Measurements from ENCODE around the gene NPY1R. TPM values are rescaled to one million over a fixed set of nuclear protein-coding genes. Genes with fewer than 3 reads are reported as not detected.

NPY1R gene
- total and polyA plus RNA-seq, 10 of the 15 experiments (the other 5 are each of a cell fraction or from before 2014, with no cell fraction given) = not detected

DNA sequence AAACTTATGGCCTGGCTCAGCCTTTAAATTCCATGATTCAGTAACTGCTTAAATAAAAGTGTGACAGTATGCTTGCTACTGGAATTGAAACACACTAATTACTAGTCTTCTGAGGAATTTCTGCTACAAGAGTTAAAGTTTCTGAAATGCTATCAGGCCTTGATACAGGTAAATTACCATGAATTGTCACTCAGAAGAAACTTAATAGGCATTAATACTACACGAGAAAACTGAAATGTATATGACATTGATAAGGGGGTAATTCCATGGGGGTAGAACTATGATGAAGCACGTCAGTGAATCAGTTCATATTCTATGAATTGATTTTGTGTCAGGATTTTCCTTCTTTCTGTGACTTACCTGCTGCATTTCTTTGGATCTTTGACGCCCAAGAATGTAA is 3.0 kb upstream of the NPY1R start:
- BruUV-seq (replicated peaks) = no TSS peak
- H2AFZ ChIP-seq (ENCODE audit: control insufficient read depth, low read depth, low read length) = no peak overlapping the region
- no peak overlapping the region for H3K9ac ChIP-seq (ENCODE audit: control insufficient read depth, insufficient read depth, low read length)
- peaks cover 5 to 11% of the 10 kb centered on the region in 2 experiments for H3K27me3 ChIP-seq (replicated peaks in 1 of 2; ENCODE audit: control insufficient read depth in 2 of 2, insufficient read depth in 2 of 2, low read length in 1 of 2)
- in situ Hi-C loops (cut with MboI) = loop anchor here (5.0 to 10.0 kb wide), 3 partner anchors 231 to 831 kb away; no protein-coding TSS in a partner anchor
- no peak for FAIRE-seq
- H3K79me2 ChIP-seq (ENCODE audit: control insufficient read depth, insufficient read depth, low read length) = no peaks in the 10 kb centered on the region
- H4K20me1 ChIP-seq (ENCODE audit: control insufficient read depth, insufficient read depth) = no peaks in the 10 kb centered on the region
- no peak for DNase-seq (ENCODE audit: low read depth, low spot score)
- CTCF ChIA-PET = no interaction called here
- H3K4me3 ChIP-seq = no peak overlapping the region
- no peaks in the 10 kb centered on the region for H3K36me3 ChIP-seq (ENCODE audit: control insufficient read depth in 2 of 2, insufficient read depth in 2 of 2, low read length in 1 of 2)
- H3K27ac ChIP-seq (ENCODE audit: control insufficient read depth, insufficient read depth) = no peak overlapping the region
- RAD21 ChIA-PET (ENCODE audit: unreplicated experiment) = no interaction called here
- no peaks in the 10 kb centered on the region for H3K4me1 ChIP-seq (ENCODE audit: control insufficient read depth, insufficient read depth, low read length)
- WGBS (ENCODE audit: insufficient coverage, insufficient replicate concordance, low lambda C conversion rate, missing lambda C conversion rate) = 2% methylated on average over 3 of the region's 3 CpGs
- intact Hi-C loops (cut with micrococcal nuclease; ENCODE audit: unreplicated experiment) = no loop called here
- no peak overlapping the region for H3K4me2 ChIP-seq (ENCODE audit: control insufficient read depth, insufficient read depth)
- POLR2A ChIA-PET = no interaction called here
- SMC1A ChIA-PET (ENCODE audit: uncharacterized antibody, unreplicated experiment) = interaction anchor here (1.6 kb wide), 1 partner anchor 838 kb away, joined by 3 read pairs; no protein-coding TSS in a partner anchor
- TF ChIP-seq EED (IDR thresholded peaks at IDR 0.05; ENCODE audit: low read depth) (no peak), ASH2L (IDR thresholded peaks at IDR 0.05; ENCODE audit: borderline replicate concordance, low read depth) (no peak), RAD51 (IDR thresholded peaks at IDR 0.05) (no peak), BRCA1 (IDR thresholded peaks at IDR 0.05; ENCODE audit: low read depth, low read length) (no peak), PML (IDR thresholded peaks at IDR 0.05; ENCODE audit: low read length) (no peak), CREM (IDR thresholded peaks at IDR 0.05; ENCODE audit: low read depth) (no peak), RCOR1 (conservative IDR thresholded peaks at IDR 0.05; ENCODE audit: low read depth, low read length) (no peak), TARDBP (IDR thresholded peaks at IDR 0.05; ENCODE audit: borderline replicate concordance) (no peak), MXI1 (IDR thresholded peaks at IDR 0.05; ENCODE audit: low read depth, low read length) (no peak), KLF5 (IDR thresholded peaks at IDR 0.05; ENCODE audit: partially characterized antibody) (no peak)
- TF ChIP-seq, protein P1, sequence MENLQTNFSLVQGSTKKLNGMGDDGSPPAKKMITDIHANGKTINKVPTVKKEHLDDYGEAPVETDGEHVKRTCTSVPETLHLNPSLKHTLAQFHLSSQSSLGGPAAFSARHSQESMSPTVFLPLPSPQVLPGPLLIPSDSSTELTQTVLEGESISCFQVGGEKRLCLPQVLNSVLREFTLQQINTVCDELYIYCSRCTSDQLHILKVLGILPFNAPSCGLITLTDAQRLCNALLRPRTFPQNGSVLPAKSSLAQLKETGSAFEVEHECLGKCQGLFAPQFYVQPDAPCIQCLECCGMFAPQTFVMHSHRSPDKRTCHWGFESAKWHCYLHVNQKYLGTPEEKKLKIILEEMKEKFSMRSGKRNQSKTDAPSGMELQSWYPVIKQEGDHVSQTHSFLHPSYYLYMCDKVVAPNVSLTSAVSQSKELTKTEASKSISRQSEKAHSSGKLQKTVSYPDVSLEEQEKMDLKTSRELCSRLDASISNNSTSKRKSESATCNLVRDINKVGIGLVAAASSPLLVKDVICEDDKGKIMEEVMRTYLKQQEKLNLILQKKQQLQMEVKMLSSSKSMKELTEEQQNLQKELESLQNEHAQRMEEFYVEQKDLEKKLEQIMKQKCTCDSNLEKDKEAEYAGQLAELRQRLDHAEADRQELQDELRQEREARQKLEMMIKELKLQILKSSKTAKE (IDR thresholded peaks at IDR 0.05; ENCODE audit: low read depth, poor library complexity, severe bottlenecking) = no peak
- TF ChIP-seq, protein P2, sequence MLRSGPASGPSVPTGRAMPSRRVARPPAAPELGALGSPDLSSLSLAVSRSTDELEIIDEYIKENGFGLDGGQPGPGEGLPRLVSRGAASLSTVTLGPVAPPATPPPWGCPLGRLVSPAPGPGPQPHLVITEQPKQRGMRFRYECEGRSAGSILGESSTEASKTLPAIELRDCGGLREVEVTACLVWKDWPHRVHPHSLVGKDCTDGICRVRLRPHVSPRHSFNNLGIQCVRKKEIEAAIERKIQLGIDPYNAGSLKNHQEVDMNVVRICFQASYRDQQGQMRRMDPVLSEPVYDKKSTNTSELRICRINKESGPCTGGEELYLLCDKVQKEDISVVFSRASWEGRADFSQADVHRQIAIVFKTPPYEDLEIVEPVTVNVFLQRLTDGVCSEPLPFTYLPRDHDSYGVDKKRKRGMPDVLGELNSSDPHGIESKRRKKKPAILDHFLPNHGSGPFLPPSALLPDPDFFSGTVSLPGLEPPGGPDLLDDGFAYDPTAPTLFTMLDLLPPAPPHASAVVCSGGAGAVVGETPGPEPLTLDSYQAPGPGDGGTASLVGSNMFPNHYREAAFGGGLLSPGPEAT (IDR thresholded peaks at IDR 0.05; ENCODE audit: low read depth) = no peak
- TF ChIP-seq, protein P3, sequence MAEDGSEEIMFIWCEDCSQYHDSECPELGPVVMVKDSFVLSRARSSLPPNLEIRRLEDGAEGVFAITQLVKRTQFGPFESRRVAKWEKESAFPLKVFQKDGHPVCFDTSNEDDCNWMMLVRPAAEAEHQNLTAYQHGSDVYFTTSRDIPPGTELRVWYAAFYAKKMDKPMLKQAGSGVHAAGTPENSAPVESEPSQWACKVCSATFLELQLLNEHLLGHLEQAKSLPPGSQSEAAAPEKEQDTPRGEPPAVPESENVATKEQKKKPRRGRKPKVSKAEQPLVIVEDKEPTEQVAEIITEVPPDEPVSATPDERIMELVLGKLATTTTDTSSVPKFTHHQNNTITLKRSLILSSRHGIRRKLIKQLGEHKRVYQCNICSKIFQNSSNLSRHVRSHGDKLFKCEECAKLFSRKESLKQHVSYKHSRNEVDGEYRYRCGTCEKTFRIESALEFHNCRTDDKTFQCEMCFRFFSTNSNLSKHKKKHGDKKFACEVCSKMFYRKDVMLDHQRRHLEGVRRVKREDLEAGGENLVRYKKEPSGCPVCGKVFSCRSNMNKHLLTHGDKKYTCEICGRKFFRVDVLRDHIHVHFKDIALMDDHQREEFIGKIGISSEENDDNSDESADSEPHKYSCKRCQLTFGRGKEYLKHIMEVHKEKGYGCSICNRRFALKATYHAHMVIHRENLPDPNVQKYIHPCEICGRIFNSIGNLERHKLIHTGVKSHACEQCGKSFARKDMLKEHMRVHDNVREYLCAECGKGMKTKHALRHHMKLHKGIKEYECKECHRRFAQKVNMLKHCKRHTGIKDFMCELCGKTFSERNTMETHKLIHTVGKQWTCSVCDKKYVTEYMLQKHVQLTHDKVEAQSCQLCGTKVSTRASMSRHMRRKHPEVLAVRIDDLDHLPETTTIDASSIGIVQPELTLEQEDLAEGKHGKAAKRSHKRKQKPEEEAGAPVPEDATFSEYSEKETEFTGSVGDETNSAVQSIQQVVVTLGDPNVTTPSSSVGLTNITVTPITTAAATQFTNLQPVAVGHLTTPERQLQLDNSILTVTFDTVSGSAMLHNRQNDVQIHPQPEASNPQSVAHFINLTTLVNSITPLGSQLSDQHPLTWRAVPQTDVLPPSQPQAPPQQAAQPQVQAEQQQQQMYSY (CRISPR knock-in tag; IDR thresholded peaks at IDR 0.05) = no peak
- TF ChIP-seq, protein P4, sequence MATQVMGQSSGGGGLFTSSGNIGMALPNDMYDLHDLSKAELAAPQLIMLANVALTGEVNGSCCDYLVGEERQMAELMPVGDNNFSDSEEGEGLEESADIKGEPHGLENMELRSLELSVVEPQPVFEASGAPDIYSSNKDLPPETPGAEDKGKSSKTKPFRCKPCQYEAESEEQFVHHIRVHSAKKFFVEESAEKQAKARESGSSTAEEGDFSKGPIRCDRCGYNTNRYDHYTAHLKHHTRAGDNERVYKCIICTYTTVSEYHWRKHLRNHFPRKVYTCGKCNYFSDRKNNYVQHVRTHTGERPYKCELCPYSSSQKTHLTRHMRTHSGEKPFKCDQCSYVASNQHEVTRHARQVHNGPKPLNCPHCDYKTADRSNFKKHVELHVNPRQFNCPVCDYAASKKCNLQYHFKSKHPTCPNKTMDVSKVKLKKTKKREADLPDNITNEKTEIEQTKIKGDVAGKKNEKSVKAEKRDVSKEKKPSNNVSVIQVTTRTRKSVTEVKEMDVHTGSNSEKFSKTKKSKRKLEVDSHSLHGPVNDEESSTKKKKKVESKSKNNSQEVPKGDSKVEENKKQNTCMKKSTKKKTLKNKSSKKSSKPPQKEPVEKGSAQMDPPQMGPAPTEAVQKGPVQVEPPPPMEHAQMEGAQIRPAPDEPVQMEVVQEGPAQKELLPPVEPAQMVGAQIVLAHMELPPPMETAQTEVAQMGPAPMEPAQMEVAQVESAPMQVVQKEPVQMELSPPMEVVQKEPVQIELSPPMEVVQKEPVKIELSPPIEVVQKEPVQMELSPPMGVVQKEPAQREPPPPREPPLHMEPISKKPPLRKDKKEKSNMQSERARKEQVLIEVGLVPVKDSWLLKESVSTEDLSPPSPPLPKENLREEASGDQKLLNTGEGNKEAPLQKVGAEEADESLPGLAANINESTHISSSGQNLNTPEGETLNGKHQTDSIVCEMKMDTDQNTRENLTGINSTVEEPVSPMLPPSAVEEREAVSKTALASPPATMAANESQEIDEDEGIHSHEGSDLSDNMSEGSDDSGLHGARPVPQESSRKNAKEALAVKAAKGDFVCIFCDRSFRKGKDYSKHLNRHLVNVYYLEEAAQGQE (IDR thresholded peaks at IDR 0.05; ENCODE audit: low read depth, low read length) = no peak
- H3K9me3 ChIP-seq (replicated peaks; ENCODE audit: control insufficient read depth, insufficient read depth, low read length) = no peaks in the 10 kb centered on the region
- no peak for ATAC-seq
